Measurements from ENCODE around the gene CNGB1.

The CNGB1 gene

DNA sequence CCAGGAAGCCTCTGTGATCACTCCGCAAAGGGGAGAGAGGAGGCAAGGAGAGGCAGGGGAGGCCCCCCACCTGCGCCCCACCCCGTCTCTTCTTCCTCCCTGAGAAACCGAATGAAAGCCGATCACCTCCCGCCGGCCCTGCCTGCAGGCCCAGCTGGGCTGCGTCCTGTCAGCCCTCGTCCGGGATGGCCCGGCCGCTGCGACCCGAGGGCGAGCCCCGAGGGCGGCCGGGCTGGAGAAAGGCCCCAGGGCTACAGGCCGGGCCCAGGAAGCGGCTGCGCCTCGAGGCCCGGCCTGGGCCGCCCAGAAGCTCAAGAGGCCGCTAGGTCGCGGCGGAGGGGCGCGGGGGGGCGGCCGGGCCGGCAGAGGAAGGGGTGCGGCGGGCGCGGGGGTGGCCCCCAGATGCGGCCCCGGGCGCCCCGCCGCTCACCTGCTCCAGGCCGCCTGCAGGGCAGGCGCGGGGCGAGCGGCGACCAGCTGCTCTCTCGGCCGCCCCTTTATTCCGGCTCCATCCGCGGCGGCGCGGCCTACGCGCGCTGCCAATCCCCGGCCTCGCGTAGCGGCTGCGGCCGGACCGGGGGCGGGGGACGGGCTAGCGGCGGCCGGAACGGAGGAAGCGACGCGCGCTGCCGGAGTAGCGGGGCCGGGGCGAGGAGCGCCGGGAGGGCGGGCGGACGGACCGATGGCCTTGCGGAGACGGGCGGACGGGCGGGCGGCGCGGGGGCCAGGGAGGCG lies 29.2 kb upstream of the CNGB1 start, which contains the start of gene ZNF319:
ZNF319 (minus strand) TSS at position 702 of the 735 bp plus-strand sequence. CDS start 2,407 bp downstream, outside the sequence.
- H3K27me3 ChIP-seq (ENCODE audit: insufficient read depth, poor library complexity, severe bottlenecking), result no peaks in the 10 kb centered on the region
- TF ChIP-seq, protein P1, sequence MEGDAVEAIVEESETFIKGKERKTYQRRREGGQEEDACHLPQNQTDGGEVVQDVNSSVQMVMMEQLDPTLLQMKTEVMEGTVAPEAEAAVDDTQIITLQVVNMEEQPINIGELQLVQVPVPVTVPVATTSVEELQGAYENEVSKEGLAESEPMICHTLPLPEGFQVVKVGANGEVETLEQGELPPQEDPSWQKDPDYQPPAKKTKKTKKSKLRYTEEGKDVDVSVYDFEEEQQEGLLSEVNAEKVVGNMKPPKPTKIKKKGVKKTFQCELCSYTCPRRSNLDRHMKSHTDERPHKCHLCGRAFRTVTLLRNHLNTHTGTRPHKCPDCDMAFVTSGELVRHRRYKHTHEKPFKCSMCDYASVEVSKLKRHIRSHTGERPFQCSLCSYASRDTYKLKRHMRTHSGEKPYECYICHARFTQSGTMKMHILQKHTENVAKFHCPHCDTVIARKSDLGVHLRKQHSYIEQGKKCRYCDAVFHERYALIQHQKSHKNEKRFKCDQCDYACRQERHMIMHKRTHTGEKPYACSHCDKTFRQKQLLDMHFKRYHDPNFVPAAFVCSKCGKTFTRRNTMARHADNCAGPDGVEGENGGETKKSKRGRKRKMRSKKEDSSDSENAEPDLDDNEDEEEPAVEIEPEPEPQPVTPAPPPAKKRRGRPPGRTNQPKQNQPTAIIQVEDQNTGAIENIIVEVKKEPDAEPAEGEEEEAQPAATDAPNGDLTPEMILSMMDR (IDR thresholded peaks at IDR 0.05; ENCODE audit: poor library complexity, severe bottlenecking), result no peak
- H3K4me1 ChIP-seq (ENCODE audit: insufficient read depth, poor library complexity, severe bottlenecking), result peaks cover 24% of the 10 kb centered on the region
- ATAC-seq (ENCODE audit: low read depth) (no peak), DNase-seq (ENCODE audit: low spot score) (no peak)
- peak within 1 kb of the TSS; percentile 80 for H3K27ac ChIP-seq (ENCODE audit: poor library complexity, severe bottlenecking)
- peak within 1 kb of the TSS; percentile 86 for H3K4me3 ChIP-seq (ENCODE audit: severe bottlenecking)
- H3K36me3 ChIP-seq (ENCODE audit: low read depth), result peaks cover 21% of the 10 kb centered on the region
- H3K9me3 ChIP-seq (ENCODE audit: severe bottlenecking), result no peaks in the 10 kb centered on the region

DNA sequence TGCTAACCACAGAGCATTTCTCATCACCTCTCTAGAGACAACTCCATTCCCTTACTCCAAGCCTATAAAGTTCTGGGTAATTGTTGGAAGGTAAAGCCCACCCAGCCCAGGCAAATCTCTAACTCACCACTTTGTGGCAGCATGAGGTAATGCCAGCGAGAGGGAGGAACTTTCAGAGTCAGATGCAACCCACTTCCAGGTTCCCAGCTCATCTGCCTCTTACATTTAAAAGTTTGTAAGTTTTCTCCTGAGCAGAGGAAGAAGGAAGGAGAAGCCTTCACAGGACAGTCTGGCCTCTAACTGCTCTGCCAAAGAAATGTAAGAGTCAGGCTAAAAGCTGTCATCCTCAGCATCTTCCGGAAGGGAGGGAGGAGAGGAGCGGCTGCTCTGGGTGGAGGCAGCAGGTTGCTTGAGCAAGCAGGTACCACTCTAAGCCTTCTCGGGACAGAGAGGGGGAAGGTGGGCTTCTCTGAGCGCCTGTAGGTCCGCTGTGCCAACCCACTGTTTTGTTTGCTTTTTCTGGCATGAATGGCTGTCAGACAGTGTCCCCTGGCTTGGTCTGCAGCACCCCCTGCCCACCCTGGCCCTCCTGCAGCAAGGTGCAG lies 28.5 kb upstream of the CNGB1 start:
- Histone ChIP-seq H3K27ac (ENCODE audit: poor library complexity, severe bottlenecking) (peak overlapping the region; percentile 80), H3K4me3 (ENCODE audit: severe bottlenecking) (peak overlapping the region; percentile 86), H3K36me3 (ENCODE audit: low read depth) (peaks cover 21% of the 10 kb centered on the region), H3K4me1 (ENCODE audit: insufficient read depth, poor library complexity, severe bottlenecking) (peaks cover 22% of the 10 kb centered on the region), H3K27me3 (ENCODE audit: insufficient read depth, poor library complexity, severe bottlenecking) (no peaks in the 10 kb centered on the region), H3K9me3 (ENCODE audit: severe bottlenecking) (no peaks in the 10 kb centered on the region)
- TF ChIP-seq, protein P1 (IDR thresholded peaks at IDR 0.05; ENCODE audit: poor library complexity, severe bottlenecking), result no peak
- ATAC-seq (ENCODE audit: low read depth) (0 out of 3 replicates have a peak, but pooled peaks have one; percentile 7), DNase-seq (ENCODE audit: low spot score) (no peak)

DNA sequence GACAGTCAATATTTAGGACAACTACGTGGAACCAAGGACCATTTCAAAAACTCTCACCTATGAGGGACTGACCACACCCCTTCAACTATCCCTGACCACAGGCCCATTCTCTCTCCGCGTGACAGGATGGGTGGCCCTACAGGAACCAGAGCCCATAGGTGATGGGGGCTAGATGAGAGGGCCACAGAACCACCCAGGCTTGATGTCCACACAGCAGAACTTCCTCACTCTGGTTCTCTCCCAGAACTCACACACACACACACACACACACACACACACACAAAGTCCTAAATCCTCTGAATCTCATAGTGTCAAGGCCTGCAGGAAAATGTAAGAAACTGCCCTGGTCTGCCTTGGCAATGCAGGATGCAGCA lies 28.1 kb upstream of the CNGB1 start:
- no peaks in the 10 kb centered on the region for H3K27me3 ChIP-seq (ENCODE audit: insufficient read depth, poor library complexity, severe bottlenecking)
- H3K4me3 ChIP-seq (ENCODE audit: severe bottlenecking), result no peak overlapping the region
- H3K9me3 ChIP-seq (ENCODE audit: severe bottlenecking), result no peaks in the 10 kb centered on the region
- H3K4me1 ChIP-seq (ENCODE audit: insufficient read depth, poor library complexity, severe bottlenecking), result peaks cover 21% of the 10 kb centered on the region
- ATAC-seq (ENCODE audit: low read depth), result no peak
- H3K36me3 ChIP-seq (ENCODE audit: low read depth), result peaks cover 19% of the 10 kb centered on the region
- TF ChIP-seq, protein P1 (IDR thresholded peaks at IDR 0.05; ENCODE audit: poor library complexity, severe bottlenecking), result no peak
- no peak for DNase-seq (ENCODE audit: low spot score)
- H3K27ac ChIP-seq (ENCODE audit: poor library complexity, severe bottlenecking), result peak overlapping the region; percentile 80

DNA sequence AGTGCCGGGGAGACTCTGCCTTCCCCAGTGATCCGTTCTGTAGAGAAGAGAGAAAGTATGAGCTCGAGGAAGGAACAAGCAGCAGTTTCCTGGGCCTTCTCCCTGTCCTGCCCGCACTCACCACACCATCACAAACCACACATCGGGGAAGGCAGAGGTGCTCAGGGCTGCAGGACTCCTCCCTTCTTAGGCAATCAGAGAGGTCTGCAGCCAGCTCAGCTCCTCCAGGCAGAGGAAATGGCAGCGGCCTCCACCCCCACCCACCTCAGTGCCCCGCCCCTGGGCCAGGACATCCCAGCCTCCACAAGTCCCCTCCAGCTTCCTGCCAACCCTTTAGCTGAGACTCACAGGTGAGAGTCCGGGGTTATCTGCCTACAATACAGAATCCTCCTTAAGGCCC lies 27.6 kb upstream of the CNGB1 start:
- peaks cover 14% of the 10 kb centered on the region for H3K36me3 ChIP-seq (ENCODE audit: low read depth)
- H3K27me3 ChIP-seq (ENCODE audit: insufficient read depth, poor library complexity, severe bottlenecking), result no peaks in the 10 kb centered on the region
- peak overlapping the region; percentile 80 for H3K27ac ChIP-seq (ENCODE audit: poor library complexity, severe bottlenecking)
- ATAC-seq (ENCODE audit: low read depth), result peak; percentile 65
- no peak overlapping the region for H3K4me3 ChIP-seq (ENCODE audit: severe bottlenecking)
- no peaks in the 10 kb centered on the region for H3K9me3 ChIP-seq (ENCODE audit: severe bottlenecking)
- H3K4me1 ChIP-seq (ENCODE audit: insufficient read depth, poor library complexity, severe bottlenecking), result peaks cover 25% of the 10 kb centered on the region
- TF ChIP-seq, protein P1 (IDR thresholded peaks at IDR 0.05; ENCODE audit: poor library complexity, severe bottlenecking), result no peak
- peak; percentile 85 for DNase-seq (ENCODE audit: low spot score)
